Measurements from ENCODE around the gene DUSP14.
"Not testable (repeated sequence)": the region's sequence is repeated elsewhere in the genome, so short reads cannot be mapped to it uniquely, and the experiment has no call there.

DUSP14 gene, protein sequence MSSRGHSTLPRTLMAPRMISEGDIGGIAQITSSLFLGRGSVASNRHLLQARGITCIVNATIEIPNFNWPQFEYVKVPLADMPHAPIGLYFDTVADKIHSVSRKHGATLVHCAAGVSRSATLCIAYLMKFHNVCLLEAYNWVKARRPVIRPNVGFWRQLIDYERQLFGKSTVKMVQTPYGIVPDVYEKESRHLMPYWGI

DNA sequence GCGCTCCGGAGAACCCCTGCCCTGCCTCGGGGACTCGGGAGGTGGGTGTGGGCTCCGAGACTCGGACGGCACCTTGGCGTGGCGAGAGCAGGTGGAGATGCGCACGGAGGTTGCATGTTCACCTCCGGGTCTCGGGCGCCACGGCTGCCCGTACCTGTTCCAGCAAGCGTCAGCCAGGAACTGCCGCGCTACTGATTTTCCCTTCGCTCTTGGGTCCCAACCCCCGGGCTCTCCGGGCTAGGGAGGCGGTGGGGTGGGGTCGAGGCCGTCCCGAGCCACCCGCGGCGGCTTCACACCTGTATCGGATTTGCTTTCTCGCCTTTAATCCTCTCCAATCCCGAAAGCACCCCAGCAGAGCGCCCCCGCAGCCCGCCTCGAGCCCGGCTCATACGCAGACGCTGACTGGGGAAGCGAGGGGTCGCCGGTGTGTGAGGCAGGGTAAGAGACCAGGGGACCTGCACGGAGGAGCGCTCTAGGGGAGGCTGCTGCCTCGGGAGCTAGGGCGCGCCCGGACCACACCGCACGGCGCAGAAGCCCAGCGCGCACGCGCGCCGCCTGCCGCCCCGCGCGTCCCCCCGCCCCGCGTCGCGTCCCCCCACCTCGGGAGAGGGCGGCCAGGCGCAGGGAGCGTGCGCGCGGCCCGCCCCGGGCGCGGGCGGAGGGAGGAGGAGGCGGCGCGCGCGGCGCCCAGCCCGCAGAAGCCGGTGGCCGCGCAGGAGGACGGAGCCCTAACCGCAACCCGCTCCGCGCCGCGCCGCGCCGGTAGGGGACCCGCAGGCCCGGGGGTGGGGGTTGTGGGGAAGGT lies at the start of gene DUSP14:
Gene DUSP14, plus strand, starts transcription at position 695 of the 805 bp plus-strand sequence. CDS start 22,382 bp downstream, outside the sequence.
- Histone ChIP-seq H3K4me3 (ENCODE audit: low read length in 2 of 2) (peak within 1 kb of the TSS; percentile 85 to 97), H3K4me1 (ENCODE audit: control insufficient read depth, insufficient read depth, low read length) (peaks cover 21% of the 10 kb centered on the region), H3K27me3 (ENCODE audit: control insufficient read depth in 1 of 2, insufficient read depth in 2 of 2, low read length in 2 of 2) (no peaks in the 10 kb centered on the region), H3K36me3 (ENCODE audit: control insufficient read depth in 2 of 2, insufficient read depth in 2 of 2, low read length in 2 of 2) (no peaks in the 10 kb centered on the region), H3K9ac (ENCODE audit: low read length in 2 of 2) (peak within 1 kb of the TSS; percentile 73 to 77), H3K27ac (ENCODE audit: low read length) (peak within 1 kb of the TSS; percentile 76), H3K9me3 (ENCODE audit: control insufficient read depth in 2 of 2, low read length in 2 of 2) (no peaks in the 10 kb centered on the region)

DNA sequence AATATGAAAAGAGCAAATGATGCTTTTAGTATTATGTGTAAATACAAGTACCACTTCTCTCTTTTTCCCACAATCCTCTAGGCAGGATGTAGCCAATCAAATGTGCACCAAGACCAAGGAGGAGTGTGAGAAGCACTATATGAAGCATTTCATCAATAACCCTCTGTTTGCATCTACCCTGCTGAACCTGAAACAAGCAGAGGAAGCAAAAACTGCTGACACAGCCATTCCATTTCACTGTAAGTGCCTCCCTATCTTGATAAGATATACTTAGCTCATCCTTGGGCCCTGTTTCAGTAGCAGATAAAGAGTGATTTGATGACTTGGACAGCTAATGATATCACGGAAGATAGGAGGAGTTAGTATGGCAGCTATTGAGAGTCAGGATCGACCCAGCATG lies 49.3 kb upstream of the DUSP14 start:
- peaks cover 18 to 38% of the 10 kb centered on the region in 2 donors for H3K36me3 ChIP-seq (ENCODE audit: control insufficient read depth in 2 of 2, insufficient read depth in 2 of 2, low read length in 2 of 2)
- no peaks in the 10 kb centered on the region for H3K27me3 ChIP-seq (ENCODE audit: control insufficient read depth in 1 of 2, insufficient read depth in 2 of 2, low read length in 2 of 2)
- H3K4me3 ChIP-seq (ENCODE audit: low read length in 2 of 2), result no peak overlapping the region
- no peak overlapping the region for H3K27ac ChIP-seq (ENCODE audit: low read length)
- H3K9ac ChIP-seq (ENCODE audit: low read length in 2 of 2), result no peak overlapping the region
- no peaks in the 10 kb centered on the region for H3K9me3 ChIP-seq (ENCODE audit: control insufficient read depth in 2 of 2, low read length in 2 of 2)
- no peaks in the 10 kb centered on the region for H3K4me1 ChIP-seq (ENCODE audit: control insufficient read depth, insufficient read depth, low read length)

DNA sequence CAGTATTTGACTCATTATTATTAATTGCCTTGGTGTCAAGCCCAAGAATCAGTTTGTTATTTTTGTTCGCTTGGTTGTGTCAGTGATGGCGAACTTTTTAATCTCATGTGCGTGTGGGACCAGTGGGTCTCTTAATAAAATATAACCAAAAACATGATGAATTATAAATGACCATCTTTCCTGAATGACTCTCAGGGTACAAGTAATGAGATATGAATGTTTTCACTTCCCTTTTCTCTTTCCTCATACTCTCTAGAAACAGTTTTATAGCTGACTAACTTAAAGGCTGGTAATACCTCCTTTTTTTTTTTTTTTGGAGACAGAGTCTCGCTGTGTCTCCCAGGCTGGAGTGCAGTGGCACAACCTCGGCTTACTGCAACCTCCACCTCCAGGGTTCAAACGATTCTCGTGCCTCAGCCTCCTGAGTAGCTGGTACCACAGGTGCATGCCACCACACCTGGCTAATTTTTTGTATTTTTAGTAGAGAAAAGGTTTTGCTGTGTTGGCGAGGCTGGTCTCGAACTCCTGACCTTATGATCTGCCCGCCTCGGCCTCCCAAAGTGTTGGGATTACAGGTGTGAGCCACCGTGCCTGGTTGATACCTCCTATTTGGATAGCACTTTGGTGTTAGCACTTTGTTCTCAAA lies 48.2 kb upstream of the DUSP14 start:
- peaks cover 23 to 38% of the 10 kb centered on the region in 2 donors for H3K36me3 ChIP-seq (ENCODE audit: control insufficient read depth in 2 of 2, insufficient read depth in 2 of 2, low read length in 2 of 2)
- H3K4me3 ChIP-seq (ENCODE audit: low read length in 2 of 2); H3K27me3 ChIP-seq (ENCODE audit: control insufficient read depth in 1 of 2, insufficient read depth in 2 of 2, low read length in 2 of 2); H3K27ac ChIP-seq (ENCODE audit: low read length); H3K4me1 ChIP-seq (ENCODE audit: control insufficient read depth, insufficient read depth, low read length); H3K9ac ChIP-seq (ENCODE audit: low read length in 2 of 2); H3K9me3 ChIP-seq (ENCODE audit: control insufficient read depth in 2 of 2, low read length in 2 of 2): not testable (repeated sequence)

DNA sequence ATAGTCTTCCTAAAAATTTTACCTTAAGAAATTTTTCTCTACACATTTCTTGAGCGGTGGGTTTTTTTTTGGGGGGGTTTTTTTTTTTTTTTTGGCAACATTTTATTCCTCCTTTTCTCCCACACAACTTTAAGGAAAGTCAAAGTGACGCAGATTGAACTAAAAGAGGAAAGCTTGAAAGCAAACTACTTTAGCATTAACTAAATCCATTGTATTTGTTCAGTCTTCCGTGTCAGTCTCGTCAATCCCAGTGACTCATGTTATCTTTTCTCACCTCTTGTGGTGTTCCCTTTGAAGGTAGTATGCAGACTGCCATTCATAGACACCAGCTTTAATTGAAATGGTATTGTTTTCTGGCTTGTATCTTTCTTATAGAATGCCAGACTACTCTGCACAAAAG lies 43.7 kb upstream of the DUSP14 start:
- no peak overlapping the region for H3K27ac ChIP-seq (ENCODE audit: low read length)
- H3K4me1 ChIP-seq (ENCODE audit: control insufficient read depth, insufficient read depth, low read length), result no peaks in the 10 kb centered on the region
- H3K27me3 ChIP-seq (ENCODE audit: control insufficient read depth in 1 of 2, insufficient read depth in 2 of 2, low read length in 2 of 2), result no peaks in the 10 kb centered on the region
- no peak overlapping the region for H3K9ac ChIP-seq (ENCODE audit: low read length in 2 of 2)
- no peak overlapping the region for H3K4me3 ChIP-seq (ENCODE audit: low read length in 2 of 2)
- H3K36me3 ChIP-seq (ENCODE audit: control insufficient read depth in 2 of 2, insufficient read depth in 2 of 2, low read length in 2 of 2), result peaks cover 19 to 36% of the 10 kb centered on the region in 2 donors
- H3K9me3 ChIP-seq (ENCODE audit: control insufficient read depth in 2 of 2, low read length in 2 of 2), result no peaks in the 10 kb centered on the region

DNA sequence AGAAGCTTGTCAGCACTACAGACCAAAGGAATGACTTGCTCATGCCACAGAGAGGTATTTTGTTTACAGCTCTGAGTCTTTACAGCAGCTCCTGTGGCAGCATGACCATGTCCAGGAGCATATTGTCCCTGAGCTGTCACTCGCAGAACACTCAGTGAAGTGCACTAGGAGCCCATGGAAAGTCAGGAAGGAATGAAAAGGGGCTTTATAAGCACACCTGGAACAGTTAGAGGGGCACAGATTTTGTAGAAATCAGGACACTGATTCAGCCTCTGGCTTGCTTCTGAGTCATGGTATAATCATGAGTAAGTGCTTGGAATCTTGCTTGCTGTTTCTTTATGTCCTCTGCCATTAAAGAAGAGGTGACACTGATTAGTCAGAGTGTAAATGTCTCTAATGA lies 42.0 kb upstream of the DUSP14 start:
- Histone ChIP-seq H3K27ac (ENCODE audit: low read length) (no peak overlapping the region), H3K27me3 (ENCODE audit: control insufficient read depth in 1 of 2, insufficient read depth in 2 of 2, low read length in 2 of 2) (no peaks in the 10 kb centered on the region), H3K4me1 (ENCODE audit: control insufficient read depth, insufficient read depth, low read length) (no peaks in the 10 kb centered on the region), H3K9ac (ENCODE audit: low read length in 2 of 2) (no peak overlapping the region), H3K4me3 (ENCODE audit: low read length in 2 of 2) (no peak overlapping the region), H3K9me3 (ENCODE audit: control insufficient read depth in 2 of 2, low read length in 2 of 2) (no peaks in the 10 kb centered on the region), H3K36me3 (ENCODE audit: control insufficient read depth in 2 of 2, insufficient read depth in 2 of 2, low read length in 2 of 2) (peaks cover 19 to 28% of the 10 kb centered on the region in 2 donors)

DNA sequence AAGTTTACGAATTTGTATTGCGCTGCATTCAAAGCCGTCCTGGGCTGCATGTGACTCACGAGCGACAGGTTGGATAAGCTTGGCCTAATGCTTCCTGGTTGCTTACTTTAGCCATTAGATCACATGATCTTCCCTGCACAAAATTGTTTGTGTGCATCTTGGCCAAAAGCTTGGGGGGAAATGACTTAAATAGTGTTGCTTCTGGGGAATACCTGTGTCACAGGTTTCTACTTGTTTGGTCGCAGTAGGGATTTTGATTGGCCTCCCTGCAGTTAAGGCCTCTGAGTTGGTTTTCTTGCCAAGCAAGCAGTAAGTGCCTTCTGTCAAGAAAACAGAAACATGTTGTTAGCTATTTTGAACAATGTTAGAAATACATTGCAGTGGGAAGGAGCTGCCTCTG lies 39.6 kb upstream of the DUSP14 start:
- Histone ChIP-seq H3K27ac (ENCODE audit: low read length) (no peak overlapping the region), H3K9ac (ENCODE audit: low read length in 2 of 2) (no peak overlapping the region), H3K9me3 (ENCODE audit: control insufficient read depth in 2 of 2, low read length in 2 of 2) (no peaks in the 10 kb centered on the region), H3K36me3 (ENCODE audit: control insufficient read depth in 2 of 2, insufficient read depth in 2 of 2, low read length in 2 of 2) (peaks cover 18 to 20% of the 10 kb centered on the region in 2 donors), H3K4me3 (ENCODE audit: low read length in 2 of 2) (no peak overlapping the region), H3K27me3 (ENCODE audit: control insufficient read depth in 1 of 2, insufficient read depth in 2 of 2, low read length in 2 of 2) (no peaks in the 10 kb centered on the region), H3K4me1 (ENCODE audit: control insufficient read depth, insufficient read depth, low read length) (no peaks in the 10 kb centered on the region)

DNA sequence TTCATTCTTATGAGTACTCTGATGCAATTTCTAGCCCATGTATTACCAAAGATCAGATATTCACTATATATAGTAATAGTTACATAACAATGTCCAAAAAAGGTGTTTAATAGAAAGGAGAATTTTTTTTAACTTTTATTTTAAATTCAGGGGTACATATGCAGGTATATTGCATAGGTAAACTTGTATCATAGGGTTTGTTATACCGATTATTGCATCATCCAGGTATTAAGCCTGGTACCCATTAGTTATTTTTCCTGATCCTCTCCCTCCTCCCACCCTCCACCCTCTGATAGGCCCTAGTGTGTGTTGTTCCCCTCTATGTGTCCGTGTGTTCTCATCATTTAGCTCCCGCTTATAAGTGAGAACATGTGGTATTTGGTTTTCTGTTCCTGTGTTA lies 31.9 kb upstream of the DUSP14 start:
- H3K4me3 ChIP-seq (ENCODE audit: low read length in 2 of 2); H3K9me3 ChIP-seq (ENCODE audit: control insufficient read depth in 2 of 2, low read length in 2 of 2); H3K4me1 ChIP-seq (ENCODE audit: control insufficient read depth, insufficient read depth, low read length); H3K27ac ChIP-seq (ENCODE audit: low read length); H3K27me3 ChIP-seq (ENCODE audit: control insufficient read depth in 1 of 2, insufficient read depth in 2 of 2, low read length in 2 of 2); H3K36me3 ChIP-seq (ENCODE audit: control insufficient read depth in 2 of 2, insufficient read depth in 2 of 2, low read length in 2 of 2); H3K9ac ChIP-seq (ENCODE audit: low read length in 2 of 2): not testable (repeated sequence)

DNA sequence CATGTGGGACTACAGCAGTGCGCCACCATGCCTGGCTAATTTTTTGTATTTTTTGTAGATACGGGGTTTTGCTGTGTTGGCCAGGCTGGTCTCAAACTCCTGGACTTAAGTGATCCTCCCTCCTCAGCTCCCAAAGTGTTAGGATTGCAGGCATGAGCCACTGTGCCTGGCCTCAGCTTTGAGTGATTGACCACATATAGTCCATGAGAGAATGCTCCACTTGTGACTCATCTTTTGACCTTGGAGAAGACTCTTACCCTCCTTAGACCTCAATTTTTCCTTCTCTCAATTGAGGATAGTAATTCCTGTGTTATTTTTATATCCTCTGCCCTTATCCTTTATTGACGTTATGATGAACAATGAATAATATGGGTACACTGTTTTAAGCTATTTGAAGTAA lies 30.9 kb upstream of the DUSP14 start:
- Histone ChIP-seq H3K27me3 (ENCODE audit: control insufficient read depth in 1 of 2, insufficient read depth in 2 of 2, low read length in 2 of 2) (no peaks in the 10 kb centered on the region), H3K9ac (ENCODE audit: low read length in 2 of 2) (no peak overlapping the region), H3K27ac (ENCODE audit: low read length) (no peak overlapping the region), H3K4me3 (ENCODE audit: low read length in 2 of 2) (no peak overlapping the region), H3K36me3 (ENCODE audit: control insufficient read depth in 2 of 2, insufficient read depth in 2 of 2, low read length in 2 of 2) (peaks cover 7 to 8% of the 10 kb centered on the region in 2 donors), H3K4me1 (ENCODE audit: control insufficient read depth, insufficient read depth, low read length) (no peaks in the 10 kb centered on the region), H3K9me3 (ENCODE audit: control insufficient read depth in 2 of 2, low read length in 2 of 2) (no peaks in the 10 kb centered on the region)

DNA sequence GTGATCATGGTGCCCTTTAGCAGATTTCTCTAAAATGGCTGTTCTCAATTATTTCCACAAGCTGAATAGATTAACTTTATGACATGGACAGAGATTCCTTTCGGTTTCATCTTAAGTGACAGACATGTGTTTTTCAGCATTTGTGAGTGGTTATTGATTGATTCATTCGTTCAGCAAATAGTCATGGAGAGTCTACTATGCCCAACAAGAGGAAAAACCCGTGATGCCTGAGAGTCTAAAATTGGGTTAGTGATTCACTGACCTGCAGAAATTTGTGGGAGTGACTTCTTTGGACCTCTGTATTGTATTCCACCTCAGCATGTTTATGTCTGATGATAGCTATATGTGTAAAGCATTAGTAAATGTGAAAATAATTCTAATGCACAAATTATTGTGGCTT lies 28.0 kb upstream of the DUSP14 start:
- Histone ChIP-seq H3K27ac (ENCODE audit: low read length) (no peak overlapping the region), H3K9ac (ENCODE audit: low read length in 2 of 2) (no peak overlapping the region), H3K4me1 (ENCODE audit: control insufficient read depth, insufficient read depth, low read length) (no peaks in the 10 kb centered on the region), H3K27me3 (ENCODE audit: control insufficient read depth in 1 of 2, insufficient read depth in 2 of 2, low read length in 2 of 2) (no peaks in the 10 kb centered on the region), H3K36me3 (ENCODE audit: control insufficient read depth in 2 of 2, insufficient read depth in 2 of 2, low read length in 2 of 2) (peaks cover 7 to 16% of the 10 kb centered on the region in 2 donors), H3K9me3 (ENCODE audit: control insufficient read depth in 2 of 2, low read length in 2 of 2) (no peaks in the 10 kb centered on the region), H3K4me3 (ENCODE audit: low read length in 2 of 2) (no peak overlapping the region)

DNA sequence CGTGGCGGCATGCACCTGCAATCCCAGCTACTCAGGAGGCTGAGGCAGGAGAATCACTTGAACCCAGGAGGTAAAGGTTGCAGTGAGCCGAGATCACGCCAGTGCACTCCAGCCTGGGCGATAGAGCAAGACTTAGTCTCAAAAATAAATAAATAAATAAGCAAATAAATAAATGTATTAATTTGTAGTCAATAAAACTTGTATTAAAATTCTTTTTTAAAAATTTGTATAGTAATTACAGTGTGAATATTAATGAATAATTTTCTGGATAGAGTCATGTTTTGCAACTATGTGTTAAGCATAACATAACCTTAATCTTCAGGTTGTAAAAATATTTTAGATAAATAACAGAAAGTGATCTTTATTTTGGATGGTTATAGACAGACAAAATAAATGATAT lies 27.2 kb upstream of the DUSP14 start:
- Histone ChIP-seq H3K36me3 (ENCODE audit: control insufficient read depth in 2 of 2, insufficient read depth in 2 of 2, low read length in 2 of 2) (peaks cover 11 to 16% of the 10 kb centered on the region in 2 donors), H3K4me1 (ENCODE audit: control insufficient read depth, insufficient read depth, low read length) (no peaks in the 10 kb centered on the region), H3K4me3 (ENCODE audit: low read length in 2 of 2) (no peak overlapping the region)

DNA sequence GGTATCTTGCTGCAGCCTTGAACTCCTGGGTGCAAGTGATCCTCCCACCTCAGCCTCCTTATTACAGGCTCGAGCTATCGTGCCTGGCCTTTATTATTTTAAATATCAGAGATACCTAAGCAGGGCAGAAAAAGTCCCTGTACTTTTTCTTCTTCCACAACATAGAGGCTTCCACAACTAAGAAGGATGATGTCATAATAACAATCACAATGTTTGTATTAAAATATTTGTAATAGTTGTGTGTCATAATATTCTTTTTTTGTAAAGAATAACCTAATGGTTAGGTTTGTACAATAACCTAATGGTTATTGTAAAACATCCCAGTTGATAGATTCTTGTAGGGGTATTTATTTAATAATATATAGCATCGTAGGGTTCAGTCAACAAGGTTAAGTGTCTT lies 26.7 kb upstream of the DUSP14 start:
- Histone ChIP-seq H3K36me3 (ENCODE audit: control insufficient read depth in 2 of 2, insufficient read depth in 2 of 2, low read length in 2 of 2) (peaks cover 11 to 16% of the 10 kb centered on the region in 2 donors), H3K27ac (ENCODE audit: low read length) (no peak overlapping the region), H3K9ac (ENCODE audit: low read length in 2 of 2) (no peak overlapping the region), H3K9me3 (ENCODE audit: control insufficient read depth in 2 of 2, low read length in 2 of 2) (no peaks in the 10 kb centered on the region), H3K4me1 (ENCODE audit: control insufficient read depth, insufficient read depth, low read length) (no peaks in the 10 kb centered on the region), H3K27me3 (ENCODE audit: control insufficient read depth in 1 of 2, insufficient read depth in 2 of 2, low read length in 2 of 2) (no peaks in the 10 kb centered on the region), H3K4me3 (ENCODE audit: low read length in 2 of 2) (no peak overlapping the region)

More for the DNA sequence above, 27.2 kb upstream of the DUSP14 start:
- Histone ChIP-seq H3K9me3 (ENCODE audit: control insufficient read depth in 2 of 2, low read length in 2 of 2) (no peaks in the 10 kb centered on the region), H3K27me3 (ENCODE audit: control insufficient read depth in 1 of 2, insufficient read depth in 2 of 2, low read length in 2 of 2) (no peaks in the 10 kb centered on the region), H3K9ac (ENCODE audit: low read length in 2 of 2) (no peak overlapping the region), H3K27ac (ENCODE audit: low read length) (no peak overlapping the region)

All from stomach smooth muscle (tissue), 2 donors.